ENCODE measurements around the gene PDE6H. TPM values are rescaled to one million over a fixed set of nuclear protein-coding genes. Genes with fewer than 3 reads are reported as not detected.
A peak's percentile ranks its signal among the peaks of the same experiment; 100 is the strongest.

The PDE6H gene
- total and polyA plus RNA-seq, 10 of the 15 experiments (the other 5 are each of a cell fraction or from before 2014, with no cell fraction given): 0.16 TPM; not detected in 9

GRCh38 chr12:14960548-14961465 is 12.0 kb upstream of the PDE6H start (continued):
- TF ChIP-seq MTA2 (IDR thresholded peaks at IDR 0.05; ENCODE audit: low read depth): no peak
- TF ChIP-seq TAF1 (IDR thresholded peaks at IDR 0.05; ENCODE audit: borderline replicate concordance, low read depth, low read length): no peak
- TF ChIP-seq CREB1 (IDR thresholded peaks at IDR 0.05; ENCODE audit: low read depth): 0 out of 2 replicates have a peak, but pooled peaks have one; percentile 5
- TF ChIP-seq, protein P1, sequence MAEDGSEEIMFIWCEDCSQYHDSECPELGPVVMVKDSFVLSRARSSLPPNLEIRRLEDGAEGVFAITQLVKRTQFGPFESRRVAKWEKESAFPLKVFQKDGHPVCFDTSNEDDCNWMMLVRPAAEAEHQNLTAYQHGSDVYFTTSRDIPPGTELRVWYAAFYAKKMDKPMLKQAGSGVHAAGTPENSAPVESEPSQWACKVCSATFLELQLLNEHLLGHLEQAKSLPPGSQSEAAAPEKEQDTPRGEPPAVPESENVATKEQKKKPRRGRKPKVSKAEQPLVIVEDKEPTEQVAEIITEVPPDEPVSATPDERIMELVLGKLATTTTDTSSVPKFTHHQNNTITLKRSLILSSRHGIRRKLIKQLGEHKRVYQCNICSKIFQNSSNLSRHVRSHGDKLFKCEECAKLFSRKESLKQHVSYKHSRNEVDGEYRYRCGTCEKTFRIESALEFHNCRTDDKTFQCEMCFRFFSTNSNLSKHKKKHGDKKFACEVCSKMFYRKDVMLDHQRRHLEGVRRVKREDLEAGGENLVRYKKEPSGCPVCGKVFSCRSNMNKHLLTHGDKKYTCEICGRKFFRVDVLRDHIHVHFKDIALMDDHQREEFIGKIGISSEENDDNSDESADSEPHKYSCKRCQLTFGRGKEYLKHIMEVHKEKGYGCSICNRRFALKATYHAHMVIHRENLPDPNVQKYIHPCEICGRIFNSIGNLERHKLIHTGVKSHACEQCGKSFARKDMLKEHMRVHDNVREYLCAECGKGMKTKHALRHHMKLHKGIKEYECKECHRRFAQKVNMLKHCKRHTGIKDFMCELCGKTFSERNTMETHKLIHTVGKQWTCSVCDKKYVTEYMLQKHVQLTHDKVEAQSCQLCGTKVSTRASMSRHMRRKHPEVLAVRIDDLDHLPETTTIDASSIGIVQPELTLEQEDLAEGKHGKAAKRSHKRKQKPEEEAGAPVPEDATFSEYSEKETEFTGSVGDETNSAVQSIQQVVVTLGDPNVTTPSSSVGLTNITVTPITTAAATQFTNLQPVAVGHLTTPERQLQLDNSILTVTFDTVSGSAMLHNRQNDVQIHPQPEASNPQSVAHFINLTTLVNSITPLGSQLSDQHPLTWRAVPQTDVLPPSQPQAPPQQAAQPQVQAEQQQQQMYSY (CRISPR knock-in tag; IDR thresholded peaks at IDR 0.05): no peak
- peak; percentile 19 to 51; a peak in 1 of 4 replicates for TF ChIP-seq EP300 (IDR thresholded peaks at IDR 0.05; ENCODE audit: borderline replicate concordance in 1 of 2, control insufficient read depth in 1 of 2, low read depth in 2 of 2, low read length in 2 of 2)
- peak; percentile 66 for TF ChIP-seq ZNF217 (IDR thresholded peaks at IDR 0.05)
- TF ChIP-seq TCF12 (IDR thresholded peaks at IDR 0.05; ENCODE audit: low read depth, low read length): no peak
- TF ChIP-seq NBN (IDR thresholded peaks at IDR 0.05): 0 out of 2 replicates have a peak, but pooled peaks have one; percentile 44
- TF ChIP-seq JUNB (IDR thresholded peaks at IDR 0.05): peak; percentile 61
- TF ChIP-seq EZH2 (IDR thresholded peaks at IDR 0.05; ENCODE audit: borderline replicate concordance, control insufficient read depth, low read depth, low read length): no peak
- peak; percentile 5; the same call in 1 of the 2 replicates for TF ChIP-seq EED (IDR thresholded peaks at IDR 0.05; ENCODE audit: low read depth)
- TF ChIP-seq BMI1 (IDR thresholded peaks at IDR 0.05; ENCODE audit: borderline replicate concordance): 0 out of 2 replicates have a peak, but pooled peaks have one; percentile 43
- peak; percentile 17; the same call in 1 of the 2 replicates for TF ChIP-seq PAX8 (IDR thresholded peaks at IDR 0.05)
- no peak for TF ChIP-seq NRF1 (conservative IDR thresholded peaks at IDR 0.05; ENCODE audit: low read depth, low read length)
- TF ChIP-seq, protein P2, sequence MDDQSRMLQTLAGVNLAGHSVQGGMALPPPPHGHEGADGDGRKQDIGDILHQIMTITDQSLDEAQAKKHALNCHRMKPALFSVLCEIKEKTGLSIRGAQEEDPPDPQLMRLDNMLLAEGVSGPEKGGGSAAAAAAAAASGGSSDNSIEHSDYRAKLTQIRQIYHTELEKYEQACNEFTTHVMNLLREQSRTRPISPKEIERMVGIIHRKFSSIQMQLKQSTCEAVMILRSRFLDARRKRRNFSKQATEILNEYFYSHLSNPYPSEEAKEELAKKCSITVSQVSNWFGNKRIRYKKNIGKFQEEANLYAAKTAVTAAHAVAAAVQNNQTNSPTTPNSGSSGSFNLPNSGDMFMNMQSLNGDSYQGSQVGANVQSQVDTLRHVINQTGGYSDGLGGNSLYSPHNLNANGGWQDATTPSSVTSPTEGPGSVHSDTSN (IDR thresholded peaks at IDR 0.05; ENCODE audit: insufficient replicate concordance, low read depth, low read length): peak; percentile 15
- peak; percentile 16 for TF ChIP-seq SKIL (IDR thresholded peaks at IDR 0.05; ENCODE audit: low read depth, poor library complexity, severe bottlenecking)
- no peak for TF ChIP-seq RFX5 (IDR thresholded peaks at IDR 0.05; ENCODE audit: low read depth, low read length)
- TF ChIP-seq HDAC6 (IDR thresholded peaks at IDR 0.05; ENCODE audit: unreplicated experiment): no peak
- TF ChIP-seq, protein P3, sequence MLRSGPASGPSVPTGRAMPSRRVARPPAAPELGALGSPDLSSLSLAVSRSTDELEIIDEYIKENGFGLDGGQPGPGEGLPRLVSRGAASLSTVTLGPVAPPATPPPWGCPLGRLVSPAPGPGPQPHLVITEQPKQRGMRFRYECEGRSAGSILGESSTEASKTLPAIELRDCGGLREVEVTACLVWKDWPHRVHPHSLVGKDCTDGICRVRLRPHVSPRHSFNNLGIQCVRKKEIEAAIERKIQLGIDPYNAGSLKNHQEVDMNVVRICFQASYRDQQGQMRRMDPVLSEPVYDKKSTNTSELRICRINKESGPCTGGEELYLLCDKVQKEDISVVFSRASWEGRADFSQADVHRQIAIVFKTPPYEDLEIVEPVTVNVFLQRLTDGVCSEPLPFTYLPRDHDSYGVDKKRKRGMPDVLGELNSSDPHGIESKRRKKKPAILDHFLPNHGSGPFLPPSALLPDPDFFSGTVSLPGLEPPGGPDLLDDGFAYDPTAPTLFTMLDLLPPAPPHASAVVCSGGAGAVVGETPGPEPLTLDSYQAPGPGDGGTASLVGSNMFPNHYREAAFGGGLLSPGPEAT (IDR thresholded peaks at IDR 0.05; ENCODE audit: low read depth): peak; percentile 37; the same call in 1 of the 2 replicates
- TF ChIP-seq IKZF1 (conservative IDR thresholded peaks at IDR 0.05): no peak
- TF ChIP-seq POLR2AphosphoS2 (IDR thresholded peaks at IDR 0.05; ENCODE audit: low read depth, low read length): no peak
